PC-9 (cell line): ENCODE results near the gene CEP170B. TPM values are rescaled to one million over a fixed set of nuclear protein-coding genes. Genes with fewer than 3 reads are reported as not detected.
A peak's percentile ranks its signal among the peaks of the same experiment; 100 is the strongest.

Experiments used
- BruUV-seq: library from RNA; stranded (reverse); fragments of 400-500 nt; replicated peaks from 2 replicates; lab custom pipeline; 2021; lab: Mats Ljungman, UMichigan
- CTCF ChIA-PET: fragments of 300-600 bp; sonication (Branson Sonifier 250); formaldehyde crosslinking; loops from one replicate; lab custom pipeline; 2022; ENCODE audit warnings: antibody characterized with exemption; lab: Charles Lee
- POLR2A ChIA-PET: fragments of 300-600 bp; sonication (Branson Sonifier 250); formaldehyde crosslinking; loops from one replicate; lab custom pipeline; 2022; ENCODE audit warnings: antibody characterized with exemption; ENCODE audit not compliant: unreplicated experiment; lab: Charles Lee
- DNase-seq, 2 experiments: peaks; one replicate each; pipeline versions ENCODE4 v3.0.0 to v3.0.0-alpha.2; 2015 to 2022; ENCODE audit warnings: mixed read lengths in 1 of 2
- H2AFZ ChIP-seq: fragments of 200-600 bp; sonication (generic); 2 replicates; pipeline ENCODE4 v1.8.1; 2017; ENCODE audit warnings: antibody characterized with exemption
- H3F3A ChIP-seq: fragments of 200-600 bp; sonication (generic); 2 replicates; pipeline ENCODE4 v1.8.1; 2017; ENCODE audit warnings: antibody characterized with exemption, mild to moderate bottlenecking, low read depth; ENCODE audit not compliant: insufficient read depth
- H3K27ac ChIP-seq: fragments of 200-600 bp; sonication (generic); 2 replicates; pipeline ENCODE4 v1.6.1; 2016; ENCODE audit warnings: mixed run types
- H3K27me3 ChIP-seq: fragments of 200-600 bp; sonication (generic); 2 replicates; pipeline ENCODE4 v1.6.1; 2016; ENCODE audit warnings: low read depth, mixed run types; ENCODE audit not compliant: insufficient read depth
- H3K36me3 ChIP-seq: fragments of 200-600 bp; sonication (generic); 2 replicates; pipeline ENCODE4 v1.6.1; 2016; ENCODE audit warnings: low read depth, mixed run types
- H3K4me1 ChIP-seq: fragments of 200-600 bp; sonication (generic); replicated peaks from 2 replicates; pipeline ENCODE4 v1.6.1; 2016; ENCODE audit warnings: mixed run types; ENCODE audit not compliant: insufficient read depth
- H3K4me2 ChIP-seq: fragments of 200-600 bp; sonication (generic); 2 replicates; pipeline ENCODE4 v1.6.1; 2017; ENCODE audit warnings: mixed run types
- H3K4me3 ChIP-seq: fragments of 200-600 bp; sonication (generic); 2 replicates; pipeline ENCODE4 v1.6.1; 2016; ENCODE audit warnings: mixed run types
- H3K79me2 ChIP-seq: fragments of 200-600 bp; sonication (generic); 2 replicates; pipeline ENCODE4 v1.6.1; 2017; ENCODE audit warnings: low read depth, mixed run types
- H3K9me2 ChIP-seq: fragments of 200-600 bp; sonication (generic); 2 replicates; pipeline ENCODE4 v1.8.1; 2017; ENCODE audit warnings: mild to moderate bottlenecking; ENCODE audit not compliant: insufficient read depth
- H3K9me3 ChIP-seq: fragments of 200-600 bp; sonication (generic); 2 replicates; pipeline ENCODE4 v1.8.1; 2016; ENCODE audit warnings: low read depth; ENCODE audit not compliant: insufficient read depth
- H4K20me1 ChIP-seq: fragments of 200-600 bp; sonication (generic); 2 replicates; pipeline ENCODE4 v1.8.1; 2017; ENCODE audit not compliant: insufficient read depth
- EZH2 ChIP-seq: fragments of 200-600 bp; sonication (generic); IDR thresholded peaks from 2 replicates; pipeline ENCODE4 v1.8.0; 2017; ENCODE audit warnings: antibody characterized with exemption, low read depth
- intact Hi-C: fragments of 100-400 bp; cut with micrococcal nuclease; formaldehyde crosslinking; loops from one replicate; pipeline ENCODE4 v1.10.0; 2022; ENCODE audit not compliant: unreplicated experiment
- total RNA-seq: library from RNA; stranded (reverse); gene quantifications from 2 replicates; pipeline ENCODE4 v1.2.3, GENCODE V29; 2021
- TF ChIP-seq, protein P1 (sequence below): fragments of 200-600 bp; sonication (generic); conservative IDR thresholded peaks from 2 replicates; pipeline ENCODE4 v1.6.1; 2017; ENCODE audit warnings: mixed run types, antibody characterized with exemption, mild to moderate bottlenecking, moderate library complexity

Gene CEP170B
- total RNA-seq, 1 experiment from 2014 or later: 25.7 TPM

- TF ChIP-seq, protein P1, sequence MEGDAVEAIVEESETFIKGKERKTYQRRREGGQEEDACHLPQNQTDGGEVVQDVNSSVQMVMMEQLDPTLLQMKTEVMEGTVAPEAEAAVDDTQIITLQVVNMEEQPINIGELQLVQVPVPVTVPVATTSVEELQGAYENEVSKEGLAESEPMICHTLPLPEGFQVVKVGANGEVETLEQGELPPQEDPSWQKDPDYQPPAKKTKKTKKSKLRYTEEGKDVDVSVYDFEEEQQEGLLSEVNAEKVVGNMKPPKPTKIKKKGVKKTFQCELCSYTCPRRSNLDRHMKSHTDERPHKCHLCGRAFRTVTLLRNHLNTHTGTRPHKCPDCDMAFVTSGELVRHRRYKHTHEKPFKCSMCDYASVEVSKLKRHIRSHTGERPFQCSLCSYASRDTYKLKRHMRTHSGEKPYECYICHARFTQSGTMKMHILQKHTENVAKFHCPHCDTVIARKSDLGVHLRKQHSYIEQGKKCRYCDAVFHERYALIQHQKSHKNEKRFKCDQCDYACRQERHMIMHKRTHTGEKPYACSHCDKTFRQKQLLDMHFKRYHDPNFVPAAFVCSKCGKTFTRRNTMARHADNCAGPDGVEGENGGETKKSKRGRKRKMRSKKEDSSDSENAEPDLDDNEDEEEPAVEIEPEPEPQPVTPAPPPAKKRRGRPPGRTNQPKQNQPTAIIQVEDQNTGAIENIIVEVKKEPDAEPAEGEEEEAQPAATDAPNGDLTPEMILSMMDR: no peak
- TF ChIP-seq EZH2: no peak
- H3K27me3 ChIP-seq: no peaks in the 10 kb centered on the region
- peaks cover 18% of the 10 kb centered on the region for H4K20me1 ChIP-seq
- peaks cover 8% of the 10 kb centered on the region; the same call in 1 of the 2 replicates for H3F3A ChIP-seq
- intact Hi-C loops: no loop called here
- H3K4me3 ChIP-seq: no peak overlapping the region
- CTCF ChIA-PET: no interaction called here
- no peaks in the 10 kb centered on the region for H3K9me2 ChIP-seq
- peaks cover 7% of the 10 kb centered on the region for H3K4me1 ChIP-seq
- H3K36me3 ChIP-seq: no peaks in the 10 kb centered on the region; the same call in 1 of the 2 replicates
- no peak overlapping the region for H3K27ac ChIP-seq
- POLR2A ChIA-PET: no interaction called here
- no peaks in the 10 kb centered on the region for H3K79me2 ChIP-seq
- BruUV-seq: no TSS peak
- H3K4me2 ChIP-seq: no peak overlapping the region
- no peak overlapping the region for H2AFZ ChIP-seq
- H3K9me3 ChIP-seq: no peaks in the 10 kb centered on the region
- no peak for DNase-seq
Observed at GRCh38 chr14:104881369-104881979, 16.4 kb downstream of the CEP170B start.

DNA sequence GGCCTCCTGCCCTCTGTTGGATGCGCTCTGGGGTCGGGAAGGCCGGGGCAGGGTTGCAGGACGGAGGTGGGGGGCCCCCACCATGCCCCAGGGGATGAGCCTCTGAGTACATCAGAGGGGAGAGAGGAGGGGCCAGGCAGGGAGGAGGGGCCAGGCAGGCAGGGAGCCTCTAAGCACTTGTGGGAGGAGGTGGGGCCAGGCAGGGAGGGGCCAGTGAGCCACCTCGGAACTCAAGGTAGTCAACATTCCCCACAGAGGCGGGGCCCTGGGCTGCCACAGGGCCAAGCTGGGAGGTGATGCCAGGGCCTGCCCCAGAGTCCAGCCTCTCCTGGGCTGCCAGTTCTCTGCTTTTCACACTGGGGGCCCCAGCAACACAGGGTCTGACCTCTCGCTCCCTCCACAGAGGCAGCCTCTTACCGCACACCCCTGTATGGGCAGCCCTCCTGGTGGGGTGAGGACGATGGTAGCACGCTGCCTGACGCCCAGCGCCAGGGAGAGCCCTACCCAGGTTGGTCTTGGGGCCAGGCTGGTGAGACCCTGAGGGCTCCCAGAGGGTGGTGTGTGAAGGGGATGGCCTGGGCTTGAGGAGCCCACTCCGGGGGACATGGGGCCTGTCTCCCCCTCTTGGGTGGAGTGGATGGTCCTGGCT lies 17.4 kb downstream of the CEP170B start:
- intact Hi-C loops: no loop called here

GRCh38 chr14:104882991-104883660 lies 18.1 kb downstream of the CEP170B start:
- Histone ChIP-seq H3K4me1 (peaks cover 7% of the 10 kb centered on the region), H3K36me3 (no peaks in the 10 kb centered on the region; the same call in 1 of the 2 replicates), H3K79me2 (no peaks in the 10 kb centered on the region), H3F3A (peaks cover 8% of the 10 kb centered on the region; the same call in 1 of the 2 replicates), H3K27ac (no peak overlapping the region), H3K4me3 (no peak overlapping the region), H3K9me2 (no peaks in the 10 kb centered on the region), H2AFZ (no peak overlapping the region), H3K4me2 (no peak overlapping the region), H3K9me3 (no peaks in the 10 kb centered on the region), H4K20me1 (peaks cover 16% of the 10 kb centered on the region), H3K27me3 (no peaks in the 10 kb centered on the region)
- ChIA-PET CTCF (no interaction called here), POLR2A (no interaction called here)
- intact Hi-C loops: no loop called here
- DNase-seq: no peak
- BruUV-seq: no TSS peak
- TF ChIP-seq, protein P1: no peak

More for the DNA sequence above, 17.4 kb downstream of the CEP170B start:
- Histone ChIP-seq H4K20me1 (peaks cover 18% of the 10 kb centered on the region), H3F3A (peaks cover 8% of the 10 kb centered on the region; the same call in 1 of the 2 replicates), H3K27ac (no peak overlapping the region), H3K9me2 (no peaks in the 10 kb centered on the region), H3K4me1 (peaks cover 7% of the 10 kb centered on the region), H3K79me2 (no peaks in the 10 kb centered on the region), H3K4me2 (0 out of 2 replicates have a peak overlapping the region, but pooled peaks have one; percentile 42), H3K27me3 (no peaks in the 10 kb centered on the region), H3K36me3 (no peaks in the 10 kb centered on the region; the same call in 1 of the 2 replicates), H2AFZ (no peak overlapping the region), H3K4me3 (no peak overlapping the region), H3K9me3 (no peaks in the 10 kb centered on the region)
- ChIA-PET CTCF (no interaction called here), POLR2A (no interaction called here)
- DNase-seq: peak; percentile 81 to 86
- TF ChIP-seq, protein P1: no peak
- no peak for TF ChIP-seq EZH2
- no TSS peak for BruUV-seq
